Stimulated activated naive CD4-positive, alpha-beta T cell treated with Interleukin-2 at 50 U/mL for 16 hours (primary cell): ENCODE data around the gene CELA3B.
A peak's percentile ranks its signal among the peaks of the same experiment; 100 is the strongest.
"Not testable (repeated sequence)": the region's sequence is repeated elsewhere in the genome, so short reads cannot be mapped to it uniquely, and the experiment has no call there.

ENCODE experiments used
- DNase-seq: peaks from one replicate; lab custom pipeline; 2025; lab: John Stamatoyannopoulos, UW

Gene CELA3B

DNA sequence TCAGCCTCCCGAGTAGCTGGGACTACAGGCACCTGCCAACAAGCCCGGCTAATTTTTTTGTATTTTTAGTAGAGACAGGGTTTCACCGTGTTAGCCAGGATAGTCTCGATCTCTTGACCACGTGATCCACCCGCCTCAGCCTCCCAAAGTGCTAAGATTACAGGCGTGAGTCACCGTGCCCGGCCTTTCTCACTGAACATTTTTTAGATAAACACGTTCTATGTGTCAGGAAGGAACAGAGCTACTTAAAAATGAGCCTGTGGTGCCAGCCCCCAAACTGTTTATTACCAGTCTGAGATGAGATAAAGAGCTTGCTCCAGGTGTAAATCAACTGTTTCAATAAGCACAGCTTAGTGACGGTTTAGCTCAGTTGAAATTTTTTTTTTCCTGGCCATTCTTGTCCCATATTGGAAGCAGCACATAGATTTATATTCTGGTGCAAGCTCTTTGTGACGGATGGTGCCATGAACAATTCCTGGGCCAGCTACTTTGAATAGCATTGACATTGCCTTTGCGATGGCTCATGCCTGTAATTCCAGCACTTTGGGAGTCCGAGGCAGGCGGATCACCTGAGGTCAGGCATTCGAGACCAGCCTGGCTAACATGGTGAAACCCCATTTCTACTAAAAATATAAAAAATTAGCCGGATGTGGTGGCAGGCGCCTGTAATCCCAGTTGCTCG, 33.7 kb upstream of the CELA3B start:
- DNase-seq, result not testable (repeated sequence)

DNA sequence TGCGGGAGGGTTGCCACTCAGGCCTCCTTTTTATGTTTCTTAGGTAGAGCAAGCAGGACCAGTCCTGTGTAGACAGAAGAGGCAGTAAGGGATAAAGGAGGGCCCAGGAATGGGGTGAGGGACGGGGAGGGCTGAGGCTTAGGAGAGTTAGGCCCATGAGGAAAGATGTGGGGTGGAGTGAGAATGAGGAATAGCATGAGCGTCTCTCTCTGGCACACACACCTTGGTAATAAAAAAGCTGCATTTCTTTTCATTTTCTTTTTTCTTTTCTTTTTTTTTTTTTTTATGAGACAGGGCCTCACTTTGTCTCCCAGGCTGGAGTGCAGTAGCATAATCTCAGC, 32.1 kb upstream of the CELA3B start:
- DNase-seq, result no peak

DNA sequence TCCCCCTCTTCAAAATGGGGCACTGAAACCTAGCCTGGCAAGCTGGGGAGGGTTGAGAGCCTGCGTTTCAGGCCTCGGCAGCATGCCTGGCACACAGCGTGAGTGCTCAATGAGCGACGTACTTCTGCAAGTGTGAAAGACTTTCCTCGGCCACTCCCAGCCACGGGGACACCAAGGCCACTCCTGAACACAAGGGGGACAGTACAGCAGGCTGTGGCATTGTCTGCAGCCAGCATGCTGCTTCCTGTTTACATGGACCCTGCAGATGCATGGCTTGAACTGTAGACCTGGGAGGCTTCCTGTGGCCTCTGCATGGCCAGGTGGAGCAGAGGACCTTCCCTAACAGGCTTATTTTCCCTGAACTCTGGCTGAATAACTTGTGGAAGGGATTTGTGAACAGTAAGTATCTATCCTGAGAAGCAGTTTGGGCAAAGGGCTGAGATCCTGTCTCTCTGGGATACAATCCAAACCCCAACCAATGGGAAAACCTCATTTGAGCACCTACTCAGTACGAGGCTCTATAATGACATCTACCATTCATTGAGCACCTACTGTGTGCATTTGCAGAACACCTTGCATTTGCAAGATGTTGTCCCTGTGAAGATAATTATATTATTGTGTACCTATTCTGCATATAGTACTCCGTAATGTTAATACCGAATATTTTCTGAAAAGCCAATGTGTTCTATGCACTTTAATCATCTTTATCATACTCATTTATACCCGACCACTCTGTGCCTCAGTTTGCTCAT, 29.8 kb upstream of the CELA3B start:
- no peak for DNase-seq

- no peak for DNase-seq
Measured at GRCh38 chr1:21950734-21951133, 26.1 kb upstream of the CELA3B start.

DNA sequence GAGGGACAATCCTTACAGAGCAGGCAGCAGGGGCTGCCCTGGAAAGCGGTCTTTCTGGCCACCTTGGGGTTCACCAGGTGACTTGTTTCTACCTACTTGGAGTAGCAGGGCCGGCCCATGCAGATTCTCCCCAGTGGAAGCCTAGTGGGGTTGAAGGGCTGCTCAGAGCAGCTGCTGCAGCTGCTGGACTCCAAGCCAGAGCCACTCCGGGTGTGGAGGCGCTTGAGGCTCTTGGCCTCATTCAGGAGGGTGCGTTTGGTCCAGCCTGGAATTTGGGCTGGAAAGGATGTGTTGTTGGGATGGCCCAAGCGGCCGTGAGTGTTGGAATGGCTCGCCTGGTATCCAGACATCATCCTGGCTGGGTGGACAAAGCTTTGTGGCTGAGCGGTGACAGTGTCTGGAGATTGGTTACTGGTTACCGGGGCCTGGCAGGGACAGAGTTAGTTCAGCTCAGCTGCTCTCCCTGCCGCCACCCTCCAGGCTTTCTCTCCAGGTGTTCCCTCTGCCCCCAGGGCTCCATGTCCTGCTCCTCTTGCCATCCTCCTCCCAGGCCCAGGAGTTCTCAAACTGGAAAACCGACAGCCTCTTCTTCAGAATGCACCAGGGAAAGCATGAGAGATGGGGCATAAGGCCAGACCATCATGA, 25.5 kb upstream of the CELA3B start:
- DNase-seq, result no peak

DNA sequence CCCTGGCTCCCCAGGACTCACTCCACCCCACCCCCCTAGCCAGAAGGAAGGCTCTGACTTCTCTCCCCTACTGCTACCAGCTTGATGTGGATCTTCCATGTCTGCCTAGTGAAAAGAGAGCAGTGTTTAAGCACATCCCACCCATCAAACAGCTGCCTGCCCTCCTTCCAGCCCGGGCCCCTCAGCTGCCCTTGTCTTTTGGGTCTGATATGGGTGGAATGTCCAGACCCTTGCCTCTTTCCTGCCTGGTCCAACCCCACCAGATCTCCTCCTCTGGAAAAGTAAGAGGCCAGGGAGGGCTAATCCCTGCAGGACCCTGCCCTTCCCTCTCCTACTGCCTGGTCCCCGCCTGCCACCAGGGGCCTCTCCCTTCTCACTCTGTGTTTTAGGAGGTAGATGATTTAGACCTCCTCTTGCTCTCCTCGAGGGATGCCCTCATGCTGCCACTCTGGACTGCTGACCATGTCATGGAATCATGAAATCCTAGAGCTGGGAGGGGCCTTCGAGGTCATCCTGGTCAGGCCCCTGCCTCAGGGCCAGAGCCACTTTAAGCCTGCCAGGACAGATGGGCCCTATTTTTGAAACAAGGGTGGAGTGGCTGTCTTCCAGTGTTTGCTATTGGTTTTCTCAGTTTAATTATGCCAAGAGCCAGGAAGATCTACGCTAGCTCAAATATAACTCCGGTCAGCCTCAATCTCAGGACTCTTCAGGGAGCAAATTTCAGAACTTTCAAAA, 23.9 kb upstream of the CELA3B start:
- DNase-seq, result no peak

GRCh38 chr1:21955058-21955457, 21.8 kb upstream of the CELA3B start:
- no peak for DNase-seq

DNA sequence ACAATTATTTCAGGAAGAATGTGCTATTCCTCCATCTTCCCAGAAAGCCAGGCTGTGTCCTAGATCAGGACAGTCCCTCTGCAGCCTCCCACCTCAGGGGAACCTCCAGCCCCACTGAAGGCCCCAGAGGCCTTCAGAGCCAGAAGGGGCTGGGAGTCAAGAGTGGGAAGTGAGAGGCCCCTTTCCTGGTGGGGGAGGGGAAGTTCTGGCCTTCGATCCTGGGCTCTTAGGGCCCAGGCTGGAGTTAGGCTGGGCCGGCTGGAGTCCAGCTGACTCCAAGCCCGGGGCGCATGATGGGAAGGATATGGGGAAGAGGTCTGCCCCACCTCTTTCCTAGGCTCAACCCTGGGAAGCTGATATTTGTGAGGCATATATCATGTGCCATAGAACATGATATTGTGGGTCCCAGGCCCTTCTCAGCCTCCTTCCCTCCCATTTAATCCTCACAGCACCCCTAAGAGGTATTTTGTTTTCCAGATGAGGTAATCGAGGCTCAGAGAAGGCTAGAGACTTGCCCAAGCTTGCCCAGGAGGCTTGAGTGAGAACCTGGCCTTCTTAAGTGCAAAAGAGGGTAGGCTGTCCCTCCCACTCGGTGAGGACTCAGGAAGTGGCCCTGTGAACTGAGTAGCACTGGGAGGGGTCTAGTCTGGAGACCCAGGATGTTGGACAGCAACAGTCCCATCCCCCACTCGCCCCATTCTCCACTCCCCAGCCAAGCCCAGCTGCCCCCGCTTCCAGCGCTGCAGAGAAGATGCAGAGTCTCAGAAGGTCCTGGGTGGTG, 21.1 kb upstream of the CELA3B start:
- DNase-seq, result no peak

DNA sequence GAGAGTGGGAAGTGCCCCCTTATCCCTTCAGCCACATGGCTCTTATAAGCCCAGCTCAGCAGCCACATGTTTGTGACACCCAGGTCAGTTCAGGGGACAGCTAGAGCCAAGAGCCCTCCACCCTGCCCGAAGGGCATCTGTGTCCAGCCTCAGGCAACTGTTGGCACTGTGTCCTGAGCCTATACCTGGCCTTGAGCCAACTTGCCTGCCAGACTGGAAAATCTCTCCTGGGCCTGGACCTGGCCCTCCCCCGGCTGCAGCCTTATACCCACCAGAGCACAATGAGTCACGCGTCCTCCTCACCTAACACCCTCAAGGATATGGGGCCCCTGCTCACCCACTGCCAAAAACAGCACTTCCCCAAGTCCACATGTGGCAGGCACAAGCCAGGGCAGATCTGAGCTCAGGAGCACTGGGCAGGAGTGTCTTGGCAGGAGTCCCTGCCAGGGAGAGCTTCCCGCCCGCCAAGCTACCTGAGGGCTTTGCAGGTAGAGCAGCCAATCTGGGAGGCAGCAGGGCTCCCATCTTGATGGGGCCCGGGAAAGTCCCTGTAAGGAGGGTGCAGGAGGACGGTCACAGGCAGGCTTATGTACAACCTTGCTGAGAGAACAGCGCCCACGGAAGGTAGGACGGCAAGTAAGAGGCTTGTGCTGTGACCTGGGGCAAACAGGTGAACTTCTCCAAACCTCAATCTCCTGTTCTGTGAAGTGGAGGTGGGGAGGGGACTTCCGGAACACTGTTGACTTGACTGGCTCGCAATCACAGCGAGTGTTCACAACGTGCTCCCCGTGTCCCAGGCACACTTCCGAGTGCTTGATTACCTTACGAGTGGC, 19.9 kb upstream of the CELA3B start:
- peak; percentile 52 for DNase-seq

- DNase-seq, result no peak
Measured at GRCh38 chr1:21961337-21961736, 15.5 kb upstream of the CELA3B start.

DNA sequence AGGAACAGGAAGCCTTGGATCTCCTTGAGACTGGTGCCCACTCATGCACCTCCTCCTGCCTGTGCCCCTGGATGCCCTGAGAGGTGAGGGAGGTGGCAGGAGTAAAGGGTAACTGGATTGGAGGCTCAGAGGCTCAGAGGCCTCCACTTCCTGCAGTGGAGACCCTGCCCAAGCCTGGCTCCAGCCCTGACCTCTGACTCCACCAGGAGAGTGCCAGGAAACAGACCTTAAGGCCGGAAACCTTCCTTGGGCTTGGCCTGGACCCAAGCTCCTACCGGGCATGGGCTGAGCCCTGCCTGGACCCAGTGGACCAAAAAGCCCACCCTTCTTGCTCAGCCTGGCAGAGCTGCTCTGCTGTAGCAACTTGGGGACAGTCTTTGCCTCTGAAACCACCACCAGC, 15.0 kb upstream of the CELA3B start:
- DNase-seq, result no peak

- DNase-seq, result peak; percentile 69
Measured at GRCh38 chr1:21963477-21964217, 13.2 kb upstream of the CELA3B start.

- DNase-seq, result no peak
Measured at GRCh38 chr1:21966247-21967000, 10.4 kb upstream of the CELA3B start.

- not testable (repeated sequence) for DNase-seq
Measured at GRCh38 chr1:21967216-21967615, 9.6 kb upstream of the CELA3B start.

DNA sequence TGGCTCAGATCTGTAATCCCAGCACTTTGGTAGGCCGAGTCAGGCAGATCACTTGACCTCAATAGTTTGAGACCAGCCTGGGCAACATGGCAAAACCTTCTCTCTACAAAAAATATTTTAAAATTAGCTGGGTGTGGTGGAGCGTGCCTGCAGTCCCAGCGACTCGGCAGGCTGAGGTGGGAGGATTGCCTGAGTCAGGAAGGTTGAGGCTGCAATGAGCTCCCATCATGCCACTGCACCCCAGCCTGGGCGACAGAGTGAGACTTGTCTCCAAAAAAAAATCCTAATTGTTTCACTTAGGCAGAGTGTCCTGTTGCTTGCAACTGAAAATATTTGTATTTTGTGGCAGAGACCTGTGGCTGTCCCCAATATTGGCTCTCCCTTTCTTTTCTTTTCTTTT, 7.8 kb upstream of the CELA3B start:
- not testable (repeated sequence) for DNase-seq

- not testable (repeated sequence) for DNase-seq
Measured at GRCh38 chr1:21970523-21970922, 6.3 kb upstream of the CELA3B start.

- not testable (repeated sequence) for DNase-seq
Measured at GRCh38 chr1:21972973-21973441, 3.8 kb upstream of the CELA3B start.

DNA sequence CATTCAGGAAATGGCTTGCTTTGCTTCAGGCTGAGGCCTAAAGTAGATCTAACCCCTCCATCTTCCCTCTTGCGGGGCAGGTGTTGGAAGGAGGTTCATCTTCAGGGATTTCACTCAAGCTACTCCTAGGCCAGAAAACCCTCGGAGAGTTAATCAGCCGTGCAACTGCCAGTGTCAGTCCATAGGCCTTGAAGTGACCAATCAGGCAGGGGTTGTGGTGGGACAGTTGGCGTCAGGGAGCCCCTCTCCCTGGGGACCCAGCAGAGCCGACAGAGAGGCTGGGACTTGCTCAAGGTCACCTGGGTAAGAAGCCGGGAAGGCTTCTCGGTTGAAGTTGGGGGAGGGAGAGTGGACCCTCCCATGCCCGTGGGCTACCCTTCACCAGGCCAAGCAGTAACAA, 2.9 kb upstream of the CELA3B start:
- DNase-seq, result not testable (repeated sequence)

GRCh38 chr1:21974699-21975098, 2.1 kb upstream of the CELA3B start:
- not testable (repeated sequence) for DNase-seq
